H9 (cell line): Measurements from ENCODE around the gene VARS1. TPM values are rescaled to one million over a fixed set of nuclear protein-coding genes. Genes with fewer than 3 reads are reported as not detected.

Experiments used
- DNase-seq: peaks from one replicate; pipeline ENCODE4 v3.0.0-alpha.2; 2017
- H2AFZ ChIP-seq: one replicate; pipeline ENCODE4 v1.6.1; 2013; ENCODE audit warnings: mild to moderate bottlenecking, low read length, control low read depth, moderate library complexity
- H2AK5ac ChIP-seq: 2 replicates; pipeline ENCODE4 v1.6.1; 2013; ENCODE audit warnings: low read length, control low read depth, mixed read lengths; ENCODE audit not compliant: insufficient read length
- H2BK120ac ChIP-seq: one replicate; pipeline ENCODE4 v1.6.1; 2013; ENCODE audit warnings: low read depth, mild to moderate bottlenecking, low read length, control low read depth, inconsistent platforms; ENCODE audit not compliant: poor library complexity, severe bottlenecking
- H2BK12ac ChIP-seq: 2 replicates; pipeline ENCODE4 v1.6.1; 2013; ENCODE audit warnings: low read length, control low read depth, mixed read lengths, low read depth; ENCODE audit not compliant: insufficient read length
- H2BK15ac ChIP-seq: 2 replicates; pipeline ENCODE4 v1.6.1; 2013; ENCODE audit warnings: low read depth, low read length, control low read depth
- H2BK20ac ChIP-seq: one replicate; pipeline ENCODE4 v1.6.1; 2013; ENCODE audit warnings: low read depth, mild to moderate bottlenecking, low read length, control low read depth, inconsistent platforms; ENCODE audit not compliant: poor library complexity, severe bottlenecking
- H2BK5ac ChIP-seq: 2 replicates; pipeline ENCODE4 v1.6.1; 2013; ENCODE audit warnings: low read length, control low read depth, mixed read lengths; ENCODE audit not compliant: insufficient read length
- H3K14ac ChIP-seq: 2 replicates; pipeline ENCODE4 v1.6.1; 2013; ENCODE audit warnings: low read length, control low read depth; ENCODE audit not compliant: insufficient read depth
- H3K18ac ChIP-seq: 2 replicates; pipeline ENCODE4 v1.6.1; 2013; ENCODE audit warnings: low read depth, mild to moderate bottlenecking, mixed read lengths, low read length, control low read depth; ENCODE audit not compliant: insufficient read length
- H3K23ac ChIP-seq: 2 replicates; pipeline ENCODE4 v1.6.1; 2013; ENCODE audit warnings: low read length, control low read depth, mixed read lengths, low read depth; ENCODE audit not compliant: insufficient read length
- H3K23me2 ChIP-seq: 2 replicates; pipeline ENCODE4 v1.6.1; 2013; ENCODE audit warnings: low read depth, mild to moderate bottlenecking, mixed read lengths, low read length, control low read depth; ENCODE audit not compliant: insufficient read length, poor library complexity, severe bottlenecking
- H3K27ac ChIP-seq: 2 replicates; pipeline ENCODE4 v1.5.1; 2013; ENCODE audit warnings: low read length, control low read depth, mixed read lengths, low read depth; ENCODE audit not compliant: insufficient read length
- H3K27me3 ChIP-seq: 2 replicates; pipeline ENCODE4 v1.6.1; 2013; ENCODE audit warnings: low read length, control low read depth, inconsistent platforms; ENCODE audit not compliant: insufficient read depth
- H3K4ac ChIP-seq: 2 replicates; pipeline ENCODE4 v1.6.1; 2013; ENCODE audit warnings: low read depth, mild to moderate bottlenecking, control low read depth, inconsistent platforms, low read length, moderate library complexity
- H3K4me1 ChIP-seq: 2 replicates; pipeline ENCODE4 v1.6.1; 2013; ENCODE audit warnings: low read length, control low read depth, inconsistent platforms; ENCODE audit not compliant: insufficient read depth
- H3K4me2 ChIP-seq: 2 replicates; pipeline ENCODE4 v1.6.1; 2013; ENCODE audit warnings: low read length, control low read depth, mixed read lengths; ENCODE audit not compliant: insufficient read length, insufficient read depth
- H3K56ac ChIP-seq: 2 replicates; pipeline ENCODE4 v1.6.1; 2013; ENCODE audit warnings: low read depth, mild to moderate bottlenecking, mixed read lengths, low read length, control low read depth; ENCODE audit not compliant: insufficient read length
- H3K79me1 ChIP-seq: 2 replicates; pipeline ENCODE4 v1.6.1; 2013; ENCODE audit warnings: low read depth, mild to moderate bottlenecking, moderate library complexity, low read length, control low read depth, inconsistent platforms; ENCODE audit not compliant: insufficient read depth, poor library complexity, severe bottlenecking
- H3K79me2 ChIP-seq: 2 replicates; pipeline ENCODE4 v1.6.1; 2013; ENCODE audit warnings: low read length, control low read depth, inconsistent platforms; ENCODE audit not compliant: insufficient read depth
- H3K9ac ChIP-seq: 2 replicates; pipeline ENCODE4 v1.6.1; 2013; ENCODE audit warnings: low read length, control low read depth, mixed read lengths; ENCODE audit not compliant: insufficient read length; ENCODE audit errors: extremely low read depth
- H3K9me3 ChIP-seq: one replicate; pipeline ENCODE4 v1.6.1; 2013; ENCODE audit warnings: low read depth, low read length, inconsistent platforms; ENCODE audit not compliant: control insufficient read depth
- H3T11ph ChIP-seq: one replicate; pipeline ENCODE4 v1.6.1; 2013; ENCODE audit warnings: mild to moderate bottlenecking, low read length, control low read depth, inconsistent platforms
- H4K20me1 ChIP-seq: one replicate; pipeline ENCODE4 v1.6.1; 2013; ENCODE audit not compliant: control insufficient read depth, insufficient read length, insufficient read depth
- H4K5ac ChIP-seq: 2 replicates; pipeline ENCODE4 v1.6.1; 2013; ENCODE audit warnings: low read depth, mild to moderate bottlenecking, mixed read lengths, low read length, control low read depth; ENCODE audit not compliant: insufficient read length
- H4K8ac ChIP-seq: replicated peaks from 2 replicates; pipeline ENCODE4 v1.6.1; 2013; ENCODE audit warnings: low read length, control low read depth, mixed read lengths, low read depth; ENCODE audit not compliant: insufficient read length
- H4K91ac ChIP-seq: 2 replicates; pipeline ENCODE4 v1.6.1; 2013; ENCODE audit warnings: low read depth, mild to moderate bottlenecking, moderate library complexity, mixed read lengths, low read length, control low read depth; ENCODE audit not compliant: insufficient read length
- H3K27ac Mint-ChIP-seq, 3 experiments: 2 replicates in 2 of 3; 3 replicates in 1 of 3; pipeline ENCODE4 v1.8.0; 2020 to 2021; ENCODE audit warnings: mixed read lengths in 3 of 3, mild to moderate bottlenecking in 1 of 3, moderate library complexity in 1 of 3
- H3K27me3 Mint-ChIP-seq: 2 replicates; pipeline ENCODE4 v1.8.0; 2021; ENCODE audit warnings: low read depth, mild to moderate bottlenecking, moderate library complexity, mixed read lengths
- H3K36me3 Mint-ChIP-seq, 3 experiments: 2 replicates in 2 of 3; 3 replicates in 1 of 3; pipeline ENCODE4 v1.8.0; 2020 to 2021; ENCODE audit warnings: low read depth in 3 of 3, mixed read lengths in 3 of 3; ENCODE audit not compliant: insufficient read depth in 1 of 3
- H3K4me1 Mint-ChIP-seq, 2 experiments: 2 replicates each; pipeline ENCODE4 v1.8.0; 2020; ENCODE audit warnings: mixed read lengths in 2 of 2
- H3K4me3 Mint-ChIP-seq, 2 experiments: 2 replicates in 1 of 2; 3 replicates in 1 of 2; pipeline ENCODE4 v1.8.0; 2020 to 2021; ENCODE audit warnings: mild to moderate bottlenecking in 2 of 2, mixed read lengths in 2 of 2, moderate library complexity in 1 of 2
- H3K9me3 Mint-ChIP-seq, 2 experiments: 2 replicates in 1 of 2; 3 replicates in 1 of 2; pipeline ENCODE4 v1.8.0; 2020; ENCODE audit warnings: mild to moderate bottlenecking in 2 of 2, mixed read lengths in 2 of 2, moderate library complexity in 1 of 2
- CTCF ChIP-seq: fragments of 200-600 bp; sonication (generic); conservative IDR thresholded peaks from 3 replicates; pipeline ENCODE4 v1.8.0; 2021; ENCODE audit warnings: antibody characterized with exemption, mild to moderate bottlenecking
- WGBS: extraction: QIAGEN DNeasy Blood & Tissue Kit; methylation state at CpG from one replicate; pipeline ENCODE4 v1.1.7; 2013; ENCODE audit warnings: missing lambda C conversion rate, low lambda C conversion rate, mixed read lengths; ENCODE audit not compliant: insufficient read length; ENCODE audit errors: extremely low coverage; 5-methylcytosine and 5-hydroxymethylcytosine counted together
- total RNA-seq: library from RNA; stranded (reverse); gene quantifications from 2 replicates; pipeline ENCODE4 v1.2.1, GENCODE V29; 2021

Gene VARS1
- total RNA-seq, 1 experiment from 2014 or later, result 154 TPM

- H3K4me2 ChIP-seq, result peak overlapping the region; percentile 61
Measured at GRCh38 chr6:31830886-31831335, 35.4 kb upstream of the VARS1 start.

More at GRCh38 chr6:31830886-31831335, 35.4 kb upstream of the VARS1 start:
- H3K56ac ChIP-seq, result no peak overlapping the region
- H4K91ac ChIP-seq, result no peak overlapping the region
- H3K14ac ChIP-seq, result no peak overlapping the region
- Mint-ChIP-seq H3K27ac (peak overlapping the region in 2 of 3 experiments; percentile 32 to 37; a peak in 1 of 7 replicates), H3K4me3 (peak overlapping the region; percentile 79 to 88), H3K27me3 (peaks cover 4% of the 10 kb centered on the region), H3K4me1 (peaks cover 22 to 23% of the 10 kb centered on the region in 2 experiments), H3K36me3 (peaks cover 10 to 12% (median 10%) of the 10 kb centered on the region in 3 experiments), H3K9me3 (peaks cover 0 to 5% of the 10 kb centered on the region in 2 experiments; a peak in 2 of 5 replicates)
- H2BK12ac ChIP-seq, result no peak overlapping the region
- no peak overlapping the region for H2AK5ac ChIP-seq
- H3K9me3 ChIP-seq, result no peaks in the 10 kb centered on the region
- no peaks in the 10 kb centered on the region for H4K20me1 ChIP-seq
- peaks cover 2% of the 10 kb centered on the region; the same call in 1 of the 2 replicates for H3K4me1 ChIP-seq
- peaks cover 26% of the 10 kb centered on the region for H3K23me2 ChIP-seq
- no peak overlapping the region for H3T11ph ChIP-seq
- H4K8ac ChIP-seq, result no peak overlapping the region
- H3K4ac ChIP-seq, result no peak overlapping the region
- H2AFZ ChIP-seq, result no peak overlapping the region
- H3K27ac ChIP-seq, result no peak overlapping the region
- H4K5ac ChIP-seq, result no peak overlapping the region
- no peaks in the 10 kb centered on the region for H3K79me1 ChIP-seq
- no peaks in the 10 kb centered on the region for H3K27me3 ChIP-seq
- H3K23ac ChIP-seq, result no peak overlapping the region
- DNase-seq, result no peak
- peaks cover 13% of the 10 kb centered on the region; the same call in 1 of the 2 replicates for H3K79me2 ChIP-seq
- WGBS, result no CpG with 5 or more reads among the region's 6 CpGs
- H3K9ac ChIP-seq, result peak overlapping the region; percentile 47
- no peak for TF ChIP-seq CTCF
- H2BK5ac ChIP-seq, result no peak overlapping the region
- H2BK20ac ChIP-seq, result no peak overlapping the region
- no peak overlapping the region for H2BK120ac ChIP-seq
- H2BK15ac ChIP-seq, result no peak overlapping the region
- no peak overlapping the region for H3K18ac ChIP-seq
